Measurements from ENCODE around the gene TP53I13. TPM values are rescaled to one million over a fixed set of nuclear protein-coding genes. Genes with fewer than 3 reads are reported as not detected.
A peak's percentile ranks its signal among the peaks of the same experiment; 100 is the strongest.

Gene TP53I13
- total RNA-seq, 2 experiments from 2014 or later, result 112 to 118 TPM

GRCh38 chr17:29615492-29616299 lies 47.2 kb downstream of the TP53I13 start:
- H3K4me1 Mint-ChIP-seq, result peaks cover 52% of the 10 kb centered on the region
- CTCF ChIA-PET, result interaction anchor here (0.6 to 5.0 kb wide), 27 partner anchors 9 to 666 kb away, joined by 3 to 75 read pairs (median 9); partner anchors contain the start of genes ABHD15, ANKRD13B and TP53I13
- DNase-seq, result peak; percentile 91
- H3K27ac Mint-ChIP-seq, result peak overlapping the region; percentile 99
- peaks cover 17% of the 10 kb centered on the region for H3K27me3 Mint-ChIP-seq
- POLR2A ChIA-PET, result interaction anchor here (0.9 to 6.4 kb wide), 18 partner anchors 9 to 503 kb away, joined by 3 to 107 read pairs (median 7); partner anchors contain the start of genes ABHD15, ANKRD13B, GIT1 and NUFIP2
- H3K9me3 Mint-ChIP-seq, result no peaks in the 10 kb centered on the region
- H3K4me3 Mint-ChIP-seq, result peak overlapping the region; percentile 75
- no peaks in the 10 kb centered on the region for H3K36me3 Mint-ChIP-seq (ENCODE audit: low read depth)

GRCh38 chr17:29616300-29617048 lies 48.0 kb downstream of the TP53I13 start:
- H3K9me3 Mint-ChIP-seq, result no peaks in the 10 kb centered on the region
- H3K4me1 Mint-ChIP-seq, result peaks cover 52% of the 10 kb centered on the region
- ChIA-PET POLR2A (interaction anchor here (0.7 to 6.4 kb wide), 25 partner anchors 8 to 1704 kb away, joined by 3 to 107 read pairs (median 8); partner anchors contain the start of genes ABHD15, ANKRD13B, GIT1 and NUFIP2), CTCF (interaction anchor here (0.7 to 5.0 kb wide), 41 partner anchors 7 to 509 kb away, joined by 3 to 64 read pairs (median 6); partner anchors contain the start of genes ABHD15, ANKRD13B, NUFIP2 and SSH2)
- H3K4me3 Mint-ChIP-seq, result peak overlapping the region; percentile 75
- no peaks in the 10 kb centered on the region for H3K36me3 Mint-ChIP-seq (ENCODE audit: low read depth)
- peak overlapping the region; percentile 96 for H3K27ac Mint-ChIP-seq
- DNase-seq, result no peak
- peaks cover 19% of the 10 kb centered on the region for H3K27me3 Mint-ChIP-seq

GRCh38 chr17:29617125-29617480 lies 48.6 kb downstream of the TP53I13 start:
- Mint-ChIP-seq H3K4me3 (peak overlapping the region; percentile 75), H3K36me3 (ENCODE audit: low read depth) (no peaks in the 10 kb centered on the region), H3K9me3 (no peaks in the 10 kb centered on the region), H3K27ac (peak overlapping the region; percentile 96), H3K27me3 (peaks cover 23% of the 10 kb centered on the region), H3K4me1 (peaks cover 55% of the 10 kb centered on the region)
- CTCF ChIA-PET, result interaction anchor here (0.7 to 5.0 kb wide), 48 partner anchors 8 to 508 kb away, joined by 3 to 64 read pairs (median 5); partner anchors contain the start of genes ABHD15, ANKRD13B, NUFIP2 and SSH2
- DNase-seq, result peak; percentile 96
- POLR2A ChIA-PET, result interaction anchor here (0.7 to 6.4 kb wide), 32 partner anchors 8 to 1703 kb away, joined by 3 to 107 read pairs (median 7); partner anchors contain the start of genes ABHD15, ANKRD13B, GIT1 and NUFIP2

GRCh38 chr17:29617481-29618271 lies 49.2 kb downstream of the TP53I13 start:
- Mint-ChIP-seq H3K27me3 (peaks cover 24% of the 10 kb centered on the region), H3K9me3 (no peaks in the 10 kb centered on the region), H3K4me1 (peaks cover 58% of the 10 kb centered on the region), H3K27ac (peak overlapping the region; percentile 96), H3K36me3 (ENCODE audit: low read depth) (no peaks in the 10 kb centered on the region), H3K4me3 (peak overlapping the region; percentile 75)
- ChIA-PET CTCF (interaction anchor here (0.6 to 5.0 kb wide), 50 partner anchors 7 to 508 kb away, joined by 3 to 64 read pairs (median 5); partner anchors contain the start of genes ABHD15, ANKRD13B, NUFIP2 and SSH2), POLR2A (interaction anchor here (0.7 to 6.4 kb wide), 28 partner anchors 9 to 1702 kb away, joined by 3 to 107 read pairs (median 8); partner anchors contain the start of genes ABHD15, ANKRD13B, GIT1 and NUFIP2)
- DNase-seq, result peak; percentile 92

GRCh38 chr17:29618272-29619065 lies 50.0 kb downstream of the TP53I13 start:
- POLR2A ChIA-PET, result interaction anchor here (0.8 to 6.4 kb wide), 19 partner anchors 9 to 437 kb away, joined by 3 to 107 read pairs (median 20); partner anchors contain the start of genes ABHD15, ANKRD13B, GIT1 and SSH2
- DNase-seq, result no peak
- H3K27me3 Mint-ChIP-seq, result peaks cover 24% of the 10 kb centered on the region
- peak overlapping the region; percentile 75 for H3K4me3 Mint-ChIP-seq
- H3K36me3 Mint-ChIP-seq (ENCODE audit: low read depth), result no peaks in the 10 kb centered on the region
- H3K9me3 Mint-ChIP-seq, result no peaks in the 10 kb centered on the region
- peaks cover 65% of the 10 kb centered on the region for H3K4me1 Mint-ChIP-seq
- CTCF ChIA-PET, result interaction anchor here (0.6 to 5.0 kb wide), 35 partner anchors 9 to 507 kb away, joined by 3 to 64 read pairs (median 6); partner anchors contain the start of genes ABHD15, ANKRD13B, SSH2 and TP53I13
- H3K27ac Mint-ChIP-seq, result peak overlapping the region; percentile 40

- DNase-seq, result no peak
- CTCF ChIA-PET, result interaction anchor here (1.2 to 5.0 kb wide), 3 partner anchors 26 to 160 kb away, joined by 3 to 46 read pairs (median 4); partner anchors contain the start of gene ANKRD13B
Measured at GRCh38 chr17:29619251-29619650, 50.8 kb downstream of the TP53I13 start.

GRCh38 chr17:29620271-29620670 lies 51.8 kb downstream of the TP53I13 start:
- Mint-ChIP-seq H3K27me3 (peaks cover 24% of the 10 kb centered on the region), H3K4me1 (peaks cover 66% of the 10 kb centered on the region), H3K27ac (no peak overlapping the region), H3K36me3 (ENCODE audit: low read depth) (peaks cover 3% of the 10 kb centered on the region), H3K4me3 (no peak overlapping the region), H3K9me3 (no peaks in the 10 kb centered on the region)
- ChIA-PET CTCF (interaction anchor here (0.6 to 1.3 kb wide), 3 partner anchors 27 to 438 kb away, joined by 3 read pairs; partner anchors contain the start of gene ANKRD13B), POLR2A (interaction anchor here (0.6 kb wide), 1 partner anchor 250 kb away, joined by 3 read pairs; no protein-coding TSS in a partner anchor)
- no peak for DNase-seq

More at GRCh38 chr17:29619251-29619650, 50.8 kb downstream of the TP53I13 start:
- Mint-ChIP-seq H3K9me3 (no peaks in the 10 kb centered on the region), H3K36me3 (ENCODE audit: low read depth) (no peaks in the 10 kb centered on the region), H3K27me3 (peaks cover 24% of the 10 kb centered on the region), H3K4me3 (no peak overlapping the region), H3K27ac (no peak overlapping the region), H3K4me1 (peaks cover 66% of the 10 kb centered on the region)
- POLR2A ChIA-PET, result interaction anchor here (1.2 to 6.4 kb wide), 4 partner anchors 9 to 312 kb away, joined by 4 to 89 read pairs (median 30); partner anchors contain the start of gene ANKRD13B

- DNase-seq, result no peak
- H3K36me3 Mint-ChIP-seq (ENCODE audit: low read depth), result peaks cover 9% of the 10 kb centered on the region
- H3K27ac Mint-ChIP-seq, result no peak overlapping the region
- peaks cover 67% of the 10 kb centered on the region for H3K4me1 Mint-ChIP-seq
- peaks cover 24% of the 10 kb centered on the region for H3K27me3 Mint-ChIP-seq
- POLR2A ChIA-PET, result interaction anchor here (0.6 kb wide), 1 partner anchor 251 kb away, joined by 3 read pairs; no protein-coding TSS in a partner anchor
- H3K4me3 Mint-ChIP-seq, result peak overlapping the region; percentile 19
- H3K9me3 Mint-ChIP-seq, result no peaks in the 10 kb centered on the region
- CTCF ChIA-PET, result no interaction called here
Measured at GRCh38 chr17:29620779-29621500, 52.4 kb downstream of the TP53I13 start.

GRCh38 chr17:29621751-29622194 lies 53.3 kb downstream of the TP53I13 start:
- Mint-ChIP-seq H3K4me1 (peaks cover 62% of the 10 kb centered on the region), H3K27me3 (peaks cover 17% of the 10 kb centered on the region)

More at GRCh38 chr17:29621751-29622194, 53.3 kb downstream of the TP53I13 start:
- peak overlapping the region; percentile 72 for H3K4me3 Mint-ChIP-seq
- H3K36me3 Mint-ChIP-seq (ENCODE audit: low read depth), result peaks cover 10% of the 10 kb centered on the region
- no peaks in the 10 kb centered on the region for H3K9me3 Mint-ChIP-seq
- CTCF ChIA-PET, result no interaction called here
- POLR2A ChIA-PET, result no interaction called here
- no peak for DNase-seq
- H3K27ac Mint-ChIP-seq, result no peak overlapping the region

All from activated CD4-positive, alpha-beta memory T cell treated with anti-CD3 and anti-CD28 coated beads, Interleukin-2, amount 10 ng/mL, durations not matched to agents 7 days and 5 days (primary cell).